IPS-11a (cell line): ENCODE data around the gene RASGRP2.

ENCODE experiments used
- H3K4me3 ChIP-seq: one replicate; pipeline ENCODE4 v1.5.1; 2013; ENCODE audit warnings: low read depth, low read length, control low read depth

The RASGRP2 gene

GRCh38 chr11:64771861-64772260 lies 27.9 kb upstream of the RASGRP2 start:
- H3K4me3 ChIP-seq: no peak overlapping the region

- H3K4me3 ChIP-seq: no peak overlapping the region
These were observed 26.2 kb upstream of the RASGRP2 start for GRCh38 chr11:64770120-64770519.

- H3K4me3 ChIP-seq: no peak overlapping the region
These were observed 25.3 kb upstream of the RASGRP2 start for GRCh38 chr11:64769283-64769682.

DNA sequence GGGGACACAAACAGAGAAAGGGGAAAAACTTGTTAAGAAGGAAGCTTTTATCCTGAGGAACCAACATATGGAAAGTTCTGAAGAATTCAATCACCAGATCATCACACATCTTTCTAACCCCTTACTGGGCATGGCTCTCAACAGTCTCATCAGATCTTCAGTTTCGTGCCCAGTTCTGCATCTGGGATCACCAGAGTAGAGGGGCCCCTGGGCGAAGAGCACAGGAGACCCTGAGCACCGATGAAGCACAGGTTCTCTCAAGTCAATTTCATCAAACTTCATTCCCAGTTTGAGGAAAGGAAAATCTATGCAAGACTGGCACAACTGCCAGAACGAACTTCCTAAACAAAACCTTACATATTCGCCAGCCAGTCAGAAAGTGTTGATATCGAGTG lies 24.4 kb upstream of the RASGRP2 start:
- no peak overlapping the region for H3K4me3 ChIP-seq

GRCh38 chr11:64767344-64768299 lies 23.7 kb upstream of the RASGRP2 start:
- H3K4me3 ChIP-seq: no peak overlapping the region

DNA sequence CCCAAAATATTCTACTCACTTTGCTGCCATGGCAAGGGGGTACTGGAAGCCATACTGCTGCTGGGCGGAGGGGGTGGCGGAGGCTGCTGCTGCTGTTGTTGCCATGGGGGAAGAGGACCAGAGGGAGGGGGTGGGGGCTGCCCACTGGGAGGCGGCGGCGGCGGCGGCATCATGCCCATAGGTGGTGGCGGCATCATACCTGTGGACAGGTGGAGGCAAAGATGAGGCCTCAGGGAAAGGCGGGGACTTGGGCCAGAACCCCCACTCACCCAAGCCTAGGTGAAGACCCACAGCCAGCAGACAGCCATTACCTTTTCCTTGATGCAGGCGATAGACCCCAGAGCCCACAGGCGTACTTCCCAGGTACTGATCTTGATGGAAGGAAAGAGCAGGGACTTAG lies 22.9 kb upstream of the RASGRP2 start:
- no peak overlapping the region for H3K4me3 ChIP-seq

- H3K4me3 ChIP-seq: no peak overlapping the region
These were observed 22.1 kb upstream of the RASGRP2 start for GRCh38 chr11:64765851-64766665.

DNA sequence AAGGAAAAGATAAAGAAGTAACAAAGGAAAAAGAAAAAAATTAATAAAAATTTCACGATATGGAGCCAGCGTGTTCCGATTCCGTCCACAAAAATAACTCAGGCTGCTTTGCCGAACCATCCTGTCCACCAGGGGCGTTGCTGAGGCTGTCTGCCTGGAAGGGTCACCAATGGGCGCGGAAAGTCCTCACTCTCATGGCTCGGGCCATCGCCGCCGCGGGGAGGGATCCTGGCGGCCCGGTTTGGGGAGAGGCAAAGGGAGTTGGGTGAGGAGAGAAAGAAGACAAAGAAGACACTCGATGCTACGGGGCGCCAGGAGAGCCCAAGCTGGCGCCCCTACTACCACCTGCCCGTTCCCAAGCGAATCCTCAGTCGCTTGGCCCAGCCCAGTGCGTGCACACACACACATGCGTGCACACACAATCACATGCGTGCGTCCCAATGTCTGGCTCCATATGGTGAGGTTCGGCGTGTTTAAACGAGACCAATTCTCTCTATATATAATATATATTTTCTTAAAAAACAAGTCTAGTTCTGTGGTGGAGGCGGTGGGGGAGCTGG lies 21.4 kb upstream of the RASGRP2 start:
- H3K4me3 ChIP-seq: no peak overlapping the region

GRCh38 chr11:64764753-64765152 lies 20.8 kb upstream of the RASGRP2 start:
- no peak overlapping the region for H3K4me3 ChIP-seq

DNA sequence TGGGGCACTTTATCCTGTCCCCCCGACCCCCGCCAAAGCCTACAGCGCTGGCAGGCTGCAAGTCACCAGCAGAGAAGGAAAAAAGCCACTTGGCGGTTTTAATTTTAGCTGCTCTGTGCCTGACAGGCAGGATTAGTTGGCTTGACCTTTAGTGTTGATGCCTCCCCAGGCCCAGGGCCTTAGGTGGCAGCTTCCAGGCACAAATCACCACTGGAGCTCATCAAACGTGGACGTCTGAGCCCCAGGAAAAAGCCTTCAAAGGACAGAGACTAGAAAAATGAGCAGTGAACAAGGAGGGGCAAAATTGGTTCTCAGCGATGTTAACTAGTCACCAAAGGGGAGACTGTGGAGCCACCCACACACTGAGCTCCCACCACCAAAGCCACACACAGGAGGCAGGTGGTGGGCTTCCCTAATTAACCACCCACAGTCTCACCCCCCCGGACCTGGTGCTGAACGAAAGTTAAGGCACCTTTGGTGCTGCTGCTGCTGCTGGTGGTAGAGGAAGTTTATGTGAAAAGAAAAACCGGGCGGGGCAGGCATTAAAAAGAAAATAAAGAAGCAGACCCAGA lies 20.2 kb upstream of the RASGRP2 start:
- no peak overlapping the region for H3K4me3 ChIP-seq

- H3K4me3 ChIP-seq: no peak overlapping the region
These were observed 19.6 kb upstream of the RASGRP2 start for GRCh38 chr11:64763526-64764039.

DNA sequence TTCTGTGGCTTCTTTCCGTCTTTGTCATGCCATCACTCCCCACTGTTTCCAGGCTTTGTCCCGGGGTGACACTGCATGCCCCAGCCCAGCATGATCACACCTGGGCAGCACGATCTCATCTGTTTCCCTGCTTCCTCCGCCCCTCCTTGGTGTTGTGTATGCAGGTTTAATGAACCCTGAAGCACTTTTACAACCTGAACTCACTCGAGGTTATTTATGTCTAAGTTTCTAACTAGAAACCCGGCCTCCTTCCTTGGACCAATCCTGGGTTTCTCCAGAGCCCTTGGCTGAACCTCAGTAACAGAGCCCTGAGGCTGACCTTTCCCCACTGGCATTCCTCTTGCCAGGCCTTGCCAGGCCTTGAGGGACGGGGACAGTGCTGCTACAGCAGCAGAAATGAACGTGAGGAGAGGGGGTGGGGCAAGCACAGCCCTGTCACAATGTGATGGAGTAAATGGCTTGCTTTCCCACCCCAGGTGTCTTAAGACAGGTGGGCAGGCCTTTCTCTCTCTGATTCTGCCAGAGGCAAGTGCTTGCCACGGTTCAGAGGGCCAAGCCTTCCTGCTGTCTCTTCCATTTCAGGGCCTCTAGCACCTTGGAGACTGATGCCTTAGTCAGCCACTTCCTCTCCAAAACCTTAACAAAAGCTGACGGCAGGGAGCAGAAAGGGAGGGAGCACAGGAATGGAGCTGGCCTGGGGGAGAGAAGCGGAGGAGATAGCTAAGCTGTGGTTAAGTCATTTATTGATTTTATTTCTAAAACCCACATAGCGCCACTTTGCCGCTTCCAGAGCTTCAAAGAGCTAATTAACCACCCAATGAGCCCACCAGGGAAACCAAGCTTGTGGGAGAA lies 19.0 kb upstream of the RASGRP2 start:
- no peak overlapping the region for H3K4me3 ChIP-seq

DNA sequence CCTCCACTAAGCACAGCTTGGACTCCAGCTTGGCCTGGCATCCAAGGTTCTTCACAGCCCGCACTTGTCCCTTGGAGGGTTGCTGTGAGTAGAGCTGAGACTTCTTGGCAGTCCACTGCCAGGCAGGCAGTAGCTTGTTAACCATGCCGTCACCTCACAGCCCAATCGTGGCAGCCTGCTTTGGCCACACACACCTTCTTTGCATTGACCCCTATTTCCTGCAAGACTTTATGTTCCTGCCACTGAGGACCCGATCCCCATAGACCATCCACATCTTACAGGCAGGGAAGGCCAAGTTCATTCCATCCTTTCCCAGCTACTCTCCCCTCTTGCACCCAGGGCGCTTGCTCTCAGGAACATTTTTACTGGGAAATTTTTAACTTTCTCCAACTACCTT lies 18.3 kb upstream of the RASGRP2 start:
- H3K4me3 ChIP-seq: no peak overlapping the region

DNA sequence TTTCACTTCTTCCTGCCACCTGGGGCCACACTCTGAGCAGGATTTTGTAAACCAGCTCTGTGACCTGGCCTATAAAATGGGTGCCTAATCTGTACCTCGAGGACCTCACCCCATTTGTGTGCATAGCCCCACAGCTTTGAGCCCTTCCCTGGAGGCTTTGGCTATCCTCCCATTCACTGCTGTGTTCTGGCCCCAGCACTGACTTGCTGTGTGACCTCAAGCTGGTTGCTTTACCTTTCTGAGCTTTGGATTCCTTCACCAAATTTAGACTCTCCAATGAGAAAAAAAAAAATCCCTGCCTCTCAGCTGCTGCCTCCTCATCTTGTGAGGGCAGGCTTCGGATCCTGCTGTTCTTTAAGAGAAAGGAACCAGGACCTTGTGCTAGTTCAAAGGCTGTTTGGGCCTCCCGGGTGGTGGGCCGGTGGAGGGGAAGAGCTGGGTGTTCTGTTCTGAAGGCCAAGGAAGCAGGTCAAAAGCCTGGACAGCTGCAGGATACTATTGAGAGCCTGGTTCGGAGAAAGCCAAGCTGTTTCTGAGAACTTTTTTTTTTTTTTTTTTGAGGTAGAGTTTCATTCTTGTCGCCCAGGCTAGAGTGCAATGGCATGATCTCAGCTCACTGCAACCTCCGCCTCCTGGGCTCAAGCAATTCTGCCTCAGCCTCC lies 16.9 kb upstream of the RASGRP2 start:
- H3K4me3 ChIP-seq: no peak overlapping the region

DNA sequence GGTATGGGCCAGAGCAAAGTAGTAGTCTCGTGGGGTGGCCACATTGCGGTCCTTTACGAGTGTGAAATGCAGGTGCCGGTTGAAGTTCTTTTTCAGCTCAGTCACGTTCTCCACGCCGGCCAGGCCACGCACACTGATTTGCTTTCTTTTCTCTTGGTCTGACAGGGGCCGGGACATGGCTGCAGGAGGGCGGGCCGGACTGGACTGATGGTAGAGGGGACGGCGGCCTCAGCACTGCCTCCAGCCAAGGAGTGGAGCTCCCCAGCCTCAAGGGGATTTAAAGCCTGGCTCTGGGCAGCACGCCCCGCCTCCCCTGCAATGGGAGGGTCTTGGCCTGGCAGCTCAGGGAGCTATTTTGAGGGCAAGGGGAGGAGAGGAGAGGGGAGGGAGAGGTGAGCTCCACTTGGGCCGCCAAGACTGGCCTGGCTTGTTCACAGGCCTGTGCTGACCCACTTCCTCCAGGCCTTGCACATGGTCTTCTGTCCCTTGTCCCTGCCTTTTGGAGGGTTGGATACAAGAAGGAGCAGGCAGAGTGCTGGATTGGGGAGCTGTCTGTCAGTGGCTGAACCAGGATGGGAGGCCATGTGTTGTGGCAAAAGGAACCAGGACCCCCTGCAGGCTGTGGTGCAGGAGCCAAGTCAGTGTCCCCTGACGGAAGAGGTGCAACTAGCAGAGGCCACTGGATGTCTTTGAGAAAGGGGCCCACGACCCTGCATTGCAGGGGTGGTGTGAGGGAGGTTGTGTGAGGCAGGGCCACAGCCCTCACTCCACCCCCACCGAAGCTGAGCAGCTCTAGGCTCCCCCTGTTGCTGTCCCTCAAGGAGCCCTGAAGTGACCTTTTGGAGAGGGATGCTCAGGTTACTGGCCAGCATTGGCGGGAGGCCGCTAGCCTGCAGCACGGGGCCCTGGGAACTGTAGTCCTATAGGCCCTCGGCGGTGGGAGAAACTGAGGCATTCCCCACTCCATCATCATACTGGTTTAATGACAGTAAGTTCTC lies 16.1 kb upstream of the RASGRP2 start, which contains the start of gene PYGM:
Gene PYGM (minus strand): TSS at position 253 of the 998 bp plus-strand sequence. CDS start 76 bp downstream, at position 177.
- no peak within 1 kb of the TSS for H3K4me3 ChIP-seq

GRCh38 chr11:64759131-64759721 lies 15.3 kb upstream of the RASGRP2 start:
- H3K4me3 ChIP-seq: no peak overlapping the region

GRCh38 chr11:64758330-64759079 lies 14.6 kb upstream of the RASGRP2 start:
- no peak overlapping the region for H3K4me3 ChIP-seq
